ENCODE data around the gene KNCN.

Gene KNCN

GRCh38 chr1:46522184-46522968, 29.1 kb downstream of the KNCN start:
- POLR2A ChIA-PET = interaction anchor here (1.0 kb wide), 1 partner anchor 11 kb away, joined by 3 read pairs; no protein-coding TSS in a partner anchor
- CTCF ChIA-PET = interaction anchor here (0.9 to 6.9 kb wide), 13 partner anchors 7 to 203 kb away, joined by 3 to 75 read pairs (median 4); no protein-coding TSS in a partner anchor
- TF ChIP-seq CTCF (IDR thresholded peaks at IDR 0.05; ENCODE audit: insufficient read depth, low read length, missing control alignments) = no peak
- no peak for DNase-seq (ENCODE audit: low read depth, low spot score)
- H3K4me3 ChIP-seq (ENCODE audit: low read depth, low read length) = no peak overlapping the region

- DNase-seq (ENCODE audit: low read depth, low spot score) = no peak
- POLR2A ChIA-PET = no interaction called here
- H3K4me3 ChIP-seq (ENCODE audit: low read depth, low read length) = no peak overlapping the region
- CTCF ChIA-PET = interaction anchor here (1.1 to 6.9 kb wide), 8 partner anchors 8 to 75 kb away, joined by 3 to 75 read pairs (median 8); no protein-coding TSS in a partner anchor
- no peak for TF ChIP-seq CTCF (IDR thresholded peaks at IDR 0.05; ENCODE audit: insufficient read depth, low read length, missing control alignments)
These were observed 30.0 kb downstream of the KNCN start for GRCh38 chr1:46521414-46521813.

GRCh38 chr1:46520063-46520911, 31.2 kb downstream of the KNCN start:
- ChIA-PET CTCF (interaction anchor here (1.1 to 6.9 kb wide), 8 partner anchors 8 to 74 kb away, joined by 3 to 75 read pairs (median 12); no protein-coding TSS in a partner anchor), POLR2A (interaction anchor here (0.5 to 0.7 kb wide), 2 partner anchors 21 to 831 kb away, joined by 3 read pairs; no protein-coding TSS in a partner anchor)
- no peak for DNase-seq (ENCODE audit: low read depth, low spot score)
- no peak for TF ChIP-seq CTCF (IDR thresholded peaks at IDR 0.05; ENCODE audit: insufficient read depth, low read length, missing control alignments)
- H3K4me3 ChIP-seq (ENCODE audit: low read depth, low read length) = 0 out of 2 replicates have a peak overlapping the region, but pooled peaks have one; percentile 6

- TF ChIP-seq CTCF (IDR thresholded peaks at IDR 0.05; ENCODE audit: insufficient read depth, low read length, missing control alignments) = no peak
- no peak for DNase-seq (ENCODE audit: low read depth, low spot score)
- no peak overlapping the region for H3K4me3 ChIP-seq (ENCODE audit: low read depth, low read length)
- CTCF ChIA-PET = interaction anchor here (1.1 to 6.9 kb wide), 6 partner anchors 9 to 72 kb away, joined by 4 to 75 read pairs (median 12); a partner anchor contains a TSS
- POLR2A ChIA-PET = no interaction called here
These were observed 32.2 kb downstream of the KNCN start for GRCh38 chr1:46519209-46519608.

GRCh38 chr1:46517932-46518498, 33.4 kb downstream of the KNCN start:
- H3K4me3 ChIP-seq (ENCODE audit: low read depth, low read length) = no peak overlapping the region
- ChIA-PET CTCF (interaction anchor here (0.7 to 6.9 kb wide), 6 partner anchors 11 to 71 kb away, joined by 3 to 75 read pairs (median 8); a partner anchor contains a TSS), POLR2A (no interaction called here)
- no peak for DNase-seq (ENCODE audit: low read depth, low spot score)
- no peak for TF ChIP-seq CTCF (IDR thresholded peaks at IDR 0.05; ENCODE audit: insufficient read depth, low read length, missing control alignments)
